HepG2 (cell line): ENCODE data around the gene OBSL1. TPM values are rescaled to one million over a fixed set of nuclear protein-coding genes. Genes with fewer than 3 reads are reported as not detected.

Experiments used
- ASH2L ChIP-seq: fragments of 300-600, 200-600 bp; sonication (generic); IDR thresholded peaks from 2 replicates; pipeline ENCODE4 v1.7.0; 2017; ENCODE audit warnings: low read depth, mild to moderate bottlenecking, moderate library complexity, mixed read lengths, low read length; ENCODE audit not compliant: insufficient read length
- CBX1 ChIP-seq: IDR thresholded peaks from one replicate; pipeline ENCODE4 v1.6.1; 2016; ENCODE audit warnings: antibody characterized with exemption, low read depth
- FOXC1 ChIP-seq: sonication (generic); formaldehyde crosslinking; IDR thresholded peaks from 2 replicates; pipeline ENCODE4 v1.8.0; 2022; ENCODE audit warnings: mild to moderate bottlenecking, missing genetic modification reagents, borderline replicate concordance
- HOXA5 ChIP-seq: sonication (generic); formaldehyde crosslinking; IDR thresholded peaks from 2 replicates; pipeline ENCODE4 v1.4.0; 2020; ENCODE audit warnings: missing genetic modification reagents
- KIAA2018 ChIP-seq: sonication (generic); formaldehyde crosslinking; IDR thresholded peaks from 2 replicates; pipeline ENCODE4 v1.5.0; 2020; ENCODE audit warnings: mild to moderate bottlenecking, missing genetic modification reagents, borderline replicate concordance
- PAF1 ChIP-seq: IDR thresholded peaks from 2 replicates; pipeline ENCODE4 v1.6.1; 2016; ENCODE audit warnings: missing genetic modification reagents, missing compliant biosample characterization
- PAX8 ChIP-seq: sonication (generic); formaldehyde crosslinking; IDR thresholded peaks from 2 replicates; pipeline ENCODE4 v1.8.0; 2022; ENCODE audit warnings: mild to moderate bottlenecking, missing genetic modification reagents, borderline replicate concordance
- PHF20 ChIP-seq: sonication (generic); formaldehyde crosslinking; IDR thresholded peaks from 2 replicates; pipeline ENCODE4 v1.5.0; 2020; ENCODE audit warnings: mild to moderate bottlenecking, missing genetic modification reagents
- RBM22 ChIP-seq: fragments of 200-400 bp; formaldehyde crosslinking; optimal IDR thresholded peaks from 2 replicates; pipeline ENCODE3; 2017; ENCODE audit warnings: mild to moderate bottlenecking, low read length, moderate library complexity
- RXRB ChIP-seq: IDR thresholded peaks from 2 replicates; pipeline ENCODE4 v1.6.1; 2016; ENCODE audit warnings: borderline replicate concordance, missing genetic modification reagents, missing compliant biosample characterization
- THAP11 ChIP-seq: IDR thresholded peaks from 2 replicates; pipeline ENCODE4 v1.6.1; 2016; ENCODE audit warnings: missing biosample characterization, missing genetic modification reagents
- ZNF367 ChIP-seq: sonication (generic); formaldehyde crosslinking; IDR thresholded peaks from 2 replicates; pipeline ENCODE4 v1.4.0; 2020; ENCODE audit warnings: missing genetic modification reagents, borderline replicate concordance
- ZNF557 ChIP-seq: sonication (generic); formaldehyde crosslinking; IDR thresholded peaks from 2 replicates; pipeline ENCODE4 v1.4.0; 2020; ENCODE audit warnings: missing genetic modification reagents
- ZNF704 ChIP-seq: sonication (generic); formaldehyde crosslinking; IDR thresholded peaks from 2 replicates; pipeline ENCODE4 v1.8.1; 2023; ENCODE audit warnings: mild to moderate bottlenecking, inconsistent platforms, moderate library complexity, missing genetic modification reagents, borderline replicate concordance
- ZNF780A ChIP-seq: sonication (generic); formaldehyde crosslinking; IDR thresholded peaks from 2 replicates; pipeline ENCODE4 v1.8.0; 2022; ENCODE audit warnings: mild to moderate bottlenecking, missing genetic modification reagents, moderate library complexity
- polyA plus RNA-seq, 8 experiments: library from polyadenylated mRNA; depleted of rRNA in 3 of 8; stranded (reverse) in 7 of 8; unstranded in 1 of 8; fragments of >200 nt; fragmentation: Illumina TruSeq in 4 of 8; extraction: Trizol in 4 of 8; gene quantifications; 2 replicates each; pipeline versions ENCODE4 v1.2.1 to v1.2.3, GENCODE V29; 2011 to 2016; ENCODE audit warnings: low read depth in 4 of 8, missing spikeins in 1 of 8, mixed read lengths in 1 of 8; ENCODE audit not compliant: insufficient read depth in 1 of 8
- total RNA-seq, 5 experiments: library from RNA; depleted of rRNA; stranded (reverse); fragments of >200 nt; fragmentation: Illumina TruSeq; extraction: Trizol; gene quantifications; 2 replicates each; pipeline ENCODE4 v1.2.3, GENCODE V29; 2016; ENCODE audit warnings: low read depth in 1 of 5
- TF ChIP-seq, protein P1 (sequence below): sonication (generic); formaldehyde crosslinking; IDR thresholded peaks from 2 replicates; pipeline ENCODE4 v1.5.0; 2020; ENCODE audit warnings: mild to moderate bottlenecking, missing genetic modification reagents

OBSL1 gene
- total and polyA plus RNA-seq, 2 of the 13 experiments (the other 11 are each of a cell fraction or from before 2014, with no cell fraction given), result 86.7 to 218 TPM

DNA sequence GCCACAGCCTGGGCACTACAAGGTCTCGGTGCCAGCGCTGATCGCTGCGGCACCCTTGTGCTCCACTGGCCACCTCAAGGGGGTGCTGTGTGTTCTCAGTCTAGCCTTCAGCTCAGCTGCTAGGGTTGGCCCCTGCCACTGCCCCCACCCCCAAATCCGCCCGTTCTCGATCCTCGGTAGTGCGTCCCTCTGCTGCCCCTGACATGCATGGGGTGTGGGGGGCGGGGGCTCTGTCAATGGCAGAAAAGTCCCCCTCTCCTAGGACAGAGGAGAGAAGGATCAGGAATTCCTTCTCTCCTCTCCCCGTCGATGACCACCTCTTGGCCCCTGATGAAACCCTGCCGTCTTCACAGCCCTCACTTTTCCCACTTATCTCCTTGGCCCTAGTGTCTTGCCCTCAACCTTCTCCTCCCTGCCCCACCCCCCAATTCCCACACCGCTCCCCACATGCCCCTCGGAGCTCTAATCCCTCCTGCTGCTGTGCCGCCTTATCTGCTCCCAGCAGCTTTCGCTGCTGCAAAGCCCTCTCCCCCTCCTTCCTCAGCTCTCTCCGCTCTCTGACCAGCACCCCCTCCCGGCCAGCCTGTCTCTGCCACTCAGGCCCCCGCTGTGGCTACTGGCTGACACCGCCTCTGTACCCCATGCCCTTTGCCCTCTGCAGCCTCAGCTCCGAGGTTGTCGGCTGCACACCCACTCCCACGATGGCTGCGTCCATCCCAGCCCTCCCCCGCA is 61.4 kb downstream of the OBSL1 start (continued):
- TF ChIP-seq KIAA2018 (CRISPR knock-in tag) (no peak), THAP11 (CRISPR knock-in tag) (peak; percentile 33), ZNF367 (CRISPR knock-in tag) (no peak), CBX1 (no peak), ZNF780A (CRISPR knock-in tag) (no peak), ZNF704 (0 out of 2 replicates have a peak, but pooled peaks have one; percentile 5), ASH2L (peak; percentile 18), RBM22 (no peak), FOXC1 (CRISPR knock-in tag) (peak; percentile 88), HOXA5 (CRISPR knock-in tag) (peak; percentile 32; the same call in 1 of the 2 replicates), ZNF557 (no peak), PAX8 (CRISPR knock-in tag) (0 out of 2 replicates have a peak, but pooled peaks have one; percentile 10), RXRB (peak; percentile 37; the same call in 1 of the 2 replicates), PAF1 (CRISPR knock-in tag) (no peak), PHF20 (CRISPR knock-in tag) (no peak)
- TF ChIP-seq, protein P1, sequence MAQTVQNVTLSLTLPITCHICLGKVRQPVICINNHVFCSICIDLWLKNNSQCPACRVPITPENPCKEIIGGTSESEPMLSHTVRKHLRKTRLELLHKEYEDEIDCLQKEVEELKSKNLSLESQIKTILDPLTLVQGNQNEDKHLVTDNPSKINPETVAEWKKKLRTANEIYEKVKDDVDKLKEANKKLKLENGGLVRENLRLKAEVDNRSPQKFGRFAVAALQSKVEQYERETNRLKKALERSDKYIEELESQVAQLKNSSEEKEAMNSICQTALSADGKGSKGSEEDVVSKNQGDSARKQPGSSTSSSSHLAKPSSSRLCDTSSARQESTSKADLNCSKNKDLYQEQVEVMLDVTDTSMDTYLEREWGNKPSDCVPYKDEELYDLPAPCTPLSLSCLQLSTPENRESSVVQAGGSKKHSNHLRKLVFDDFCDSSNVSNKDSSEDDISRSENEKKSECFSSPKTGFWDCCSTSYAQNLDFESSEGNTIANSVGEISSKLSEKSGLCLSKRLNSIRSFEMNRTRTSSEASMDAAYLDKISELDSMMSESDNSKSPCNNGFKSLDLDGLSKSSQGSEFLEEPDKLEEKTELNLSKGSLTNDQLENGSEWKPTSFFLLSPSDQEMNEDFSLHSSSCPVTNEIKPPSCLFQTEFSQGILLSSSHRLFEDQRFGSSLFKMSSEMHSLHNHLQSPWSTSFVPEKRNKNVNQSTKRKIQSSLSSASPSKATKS, result no peak
